Right lung (tissue), 5 donors: ENCODE measurements around the gene FANK1. TPM values are rescaled to one million over a fixed set of nuclear protein-coding genes. Genes with fewer than 3 reads are reported as not detected.
"Not testable (repeated sequence)": the region's sequence is repeated elsewhere in the genome, so short reads cannot be mapped to it uniquely, and the experiment has no call there.

Experiments
- DNase-seq, 2 donors: peaks; one replicate each; pipeline ENCODE4 v3.0.0-alpha.2; 2013
- polyA plus RNA-seq, 5 donors: library from polyadenylated mRNA; unstranded; fragments of 120-200 nt; gene quantifications; one replicate each; pipeline versions ENCODE4 v1.2.1 to v1.2.3, GENCODE V29; 2013; ENCODE audit warnings: inconsistent platforms in 1 of 5, low replicate concordance in 1 of 5; ENCODE audit not compliant: insufficient read length in 5 of 5, insufficient read depth in 1 of 5

FANK1 gene
- polyA plus RNA-seq, 5 donors, result 6.2 to 11.7 (median 9.5) TPM

GRCh38 chr10:125927265-125927664 lies 30.9 kb downstream of the FANK1 start:
- DNase-seq, result not testable (repeated sequence)

- no peak for DNase-seq
These were observed 32.7 kb downstream of the FANK1 start for GRCh38 chr10:125928928-125929585.

GRCh38 chr10:125929618-125930017 lies 33.3 kb downstream of the FANK1 start:
- no peak for DNase-seq

GRCh38 chr10:125933693-125934092 lies 37.3 kb downstream of the FANK1 start:
- DNase-seq, result no peak

GRCh38 chr10:125936331-125936730 lies 40.0 kb downstream of the FANK1 start:
- no peak for DNase-seq

GRCh38 chr10:125940515-125940914 lies 44.2 kb downstream of the FANK1 start:
- DNase-seq, result no peak

- no peak for DNase-seq
These were observed 54.9 kb downstream of the FANK1 start for GRCh38 chr10:125951290-125951689.

GRCh38 chr10:125953778-125954385 lies 57.5 kb downstream of the FANK1 start:
- DNase-seq, result no peak

GRCh38 chr10:125955766-125956165 lies 59.4 kb downstream of the FANK1 start:
- no peak for DNase-seq

- no peak for DNase-seq
These were observed 65.4 kb downstream of the FANK1 start for GRCh38 chr10:125961743-125962142.

GRCh38 chr10:125962200-125962599 lies 65.8 kb downstream of the FANK1 start:
- DNase-seq, result no peak

- DNase-seq, result no peak
These were observed 68.2 kb downstream of the FANK1 start for GRCh38 chr10:125964558-125964957.

GRCh38 chr10:125967533-125967932 lies 71.2 kb downstream of the FANK1 start:
- no peak for DNase-seq

GRCh38 chr10:125970077-125970630 lies 73.8 kb downstream of the FANK1 start:
- not testable (repeated sequence) for DNase-seq

- no peak for DNase-seq
These were observed 80.7 kb downstream of the FANK1 start for GRCh38 chr10:125976960-125977605.

GRCh38 chr10:125979976-125980375 lies 83.6 kb downstream of the FANK1 start:
- no peak for DNase-seq

- DNase-seq, result no peak
These were observed 84.2 kb downstream of the FANK1 start for GRCh38 chr10:125980521-125981035.

GRCh38 chr10:125982260-125982948 lies 86.0 kb downstream of the FANK1 start:
- DNase-seq, result peak; percentile 61 to 82

GRCh38 chr10:125983161-125983560 lies 86.8 kb downstream of the FANK1 start:
- DNase-seq, result no peak

GRCh38 chr10:125983656-125984055 lies 87.3 kb downstream of the FANK1 start:
- DNase-seq, result no peak

GRCh38 chr10:125984346-125984745 lies 88.0 kb downstream of the FANK1 start:
- no peak for DNase-seq
